HS-5 (cell line): ENCODE measurements around the gene PGM2L1.
"Not testable (repeated sequence)": the region's sequence is repeated elsewhere in the genome, so short reads cannot be mapped to it uniquely, and the experiment has no call there.

ENCODE experiments used
- DNase-seq: peaks from one replicate; pipeline ENCODE4 v3.0.0-alpha.2; 2012; ENCODE audit warnings: low read depth

PGM2L1 gene

DNA sequence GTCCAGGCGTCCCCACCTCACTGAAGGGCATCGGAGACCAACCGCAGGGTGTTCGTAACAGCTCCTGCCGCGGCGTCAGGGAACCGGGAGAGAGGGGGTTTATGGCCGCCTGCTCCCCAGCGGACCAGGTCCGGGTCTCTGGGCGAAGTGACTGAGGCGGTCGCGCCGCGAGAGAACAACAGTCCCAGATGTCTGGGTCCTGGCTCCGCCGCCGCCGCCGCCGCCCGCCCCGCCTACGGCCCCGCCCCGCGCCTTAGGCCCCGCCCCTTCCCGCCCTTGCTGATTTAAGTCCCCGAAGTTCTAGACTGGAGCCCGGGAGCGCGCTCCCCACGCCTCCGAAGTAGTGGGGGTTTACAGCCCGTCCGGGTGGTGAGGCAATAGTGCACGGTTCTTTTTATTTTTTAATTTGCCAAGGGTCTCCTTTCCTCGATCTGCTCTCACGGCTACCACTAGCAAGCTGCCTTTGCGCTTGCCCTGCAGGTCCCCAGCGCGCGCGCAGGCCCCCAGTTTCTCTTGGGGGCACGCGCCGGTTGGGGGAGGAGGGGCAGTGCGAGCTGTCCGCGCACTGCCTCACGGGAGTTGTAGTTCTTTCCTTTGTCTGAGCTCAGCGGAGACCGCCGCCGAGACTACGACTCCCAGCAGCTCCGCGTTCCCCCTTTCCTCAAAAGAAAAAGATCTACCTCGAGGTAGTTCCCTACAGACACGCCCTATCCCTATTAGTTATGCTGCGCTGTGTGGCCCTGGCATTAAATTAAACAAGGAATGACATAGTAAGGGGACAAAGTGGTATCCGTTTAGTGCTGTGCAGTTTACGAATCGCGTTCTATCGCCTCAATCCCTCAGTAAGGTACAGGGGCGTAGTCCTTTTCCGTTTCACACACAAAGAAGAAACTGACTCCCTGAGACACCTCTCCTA, at the start of gene PGM2L1:
TSS of gene PGM2L1 (minus strand) at position 190 of the 916 bp plus-strand sequence. CDS start 272 bp downstream, outside the sequence.
- DNase-seq, result peak; percentile 78

GRCh38 chr11:74447720-74448119, 49.5 kb upstream of the PGM2L1 start:
- DNase-seq, result no peak

- no peak for DNase-seq
These were observed 48.3 kb upstream of the PGM2L1 start for GRCh38 chr11:74446532-74446938.

DNA sequence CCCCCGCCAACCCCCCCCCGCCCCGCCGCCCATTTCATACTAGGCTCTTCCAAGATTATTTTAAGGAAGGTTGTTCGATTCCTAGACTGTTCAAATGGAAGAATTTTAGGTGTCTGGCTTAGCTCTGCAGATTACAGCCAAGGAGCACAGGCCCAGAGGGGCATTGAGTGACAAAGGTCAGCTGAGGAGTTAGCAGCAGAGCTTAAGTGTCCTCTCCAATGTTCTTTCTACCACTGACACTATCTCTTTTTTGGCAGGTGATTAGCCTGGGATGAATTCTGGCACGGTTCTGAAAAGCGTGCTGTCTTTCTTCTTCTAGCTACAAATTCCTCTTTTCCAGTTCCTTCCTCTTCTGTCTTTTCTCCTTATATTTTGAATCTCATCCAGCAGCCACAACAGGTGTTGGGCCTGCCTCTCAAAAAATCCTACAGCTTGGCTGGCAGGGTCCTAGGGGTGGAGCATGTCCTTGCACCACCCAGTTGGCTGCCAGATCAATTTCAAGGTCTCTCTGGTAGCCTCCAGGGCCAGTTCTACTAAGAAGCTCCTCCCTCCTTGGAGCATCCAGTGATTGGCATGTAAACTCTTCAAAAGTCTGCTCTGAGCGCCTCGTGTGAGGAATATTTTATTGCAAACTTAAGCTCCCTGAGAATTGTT, 46.1 kb upstream of the PGM2L1 start:
- no peak for DNase-seq

DNA sequence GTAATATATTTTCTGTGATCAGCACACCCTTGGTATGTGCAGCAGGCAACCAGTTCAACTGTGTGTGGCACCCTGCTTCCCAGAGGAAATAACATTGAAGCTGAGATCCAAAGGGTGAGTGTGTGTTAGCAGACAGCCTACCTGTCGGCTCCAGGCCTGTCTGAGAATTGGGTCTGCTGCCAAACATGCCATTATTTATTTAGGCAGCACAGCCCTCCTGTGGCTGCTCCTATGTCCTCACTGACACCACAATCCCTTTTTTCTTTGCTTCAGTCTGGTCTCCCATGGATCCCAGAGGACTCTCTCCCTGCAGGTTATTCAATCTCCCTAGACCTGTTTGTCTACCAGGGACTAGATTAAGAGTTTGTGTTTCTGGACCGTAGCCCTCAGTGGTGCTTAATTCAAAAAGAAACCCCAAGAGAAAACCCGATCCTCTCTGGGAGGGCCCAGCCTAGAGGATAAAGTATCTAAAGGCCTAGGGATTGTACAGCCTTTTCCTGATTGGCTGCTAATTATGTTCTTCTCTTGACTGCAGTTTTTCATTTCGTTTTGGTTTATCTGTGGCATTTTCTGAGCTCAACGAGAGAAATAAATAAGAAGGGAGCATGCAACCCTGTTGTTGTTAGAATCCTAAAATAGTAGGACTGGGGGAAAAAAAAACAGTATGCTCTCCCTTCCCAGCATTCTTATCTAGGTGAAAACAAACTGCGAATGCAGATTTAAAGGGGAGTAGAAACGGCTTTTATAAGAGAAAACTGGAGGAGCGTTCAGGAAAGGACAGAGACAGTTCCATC, 45.0 kb upstream of the PGM2L1 start:
- DNase-seq, result no peak

DNA sequence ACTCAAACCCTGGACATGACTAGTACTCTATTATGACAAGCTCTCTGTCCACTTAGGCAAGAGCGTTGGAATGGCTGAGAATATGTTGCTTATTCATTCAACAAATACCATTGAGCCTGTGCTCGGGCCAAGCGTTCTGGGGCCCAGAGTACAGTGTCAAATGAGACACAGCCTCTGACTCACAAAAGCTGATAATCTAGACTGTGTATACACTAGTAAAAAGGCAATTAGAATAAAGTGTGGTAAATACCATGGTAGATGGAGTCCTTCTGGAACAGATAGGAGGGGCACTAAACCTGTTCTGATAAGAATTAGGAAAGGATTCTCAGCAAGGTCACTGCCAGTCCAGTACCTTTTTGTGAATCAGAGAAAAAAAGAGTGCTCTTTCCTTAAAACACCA, 44.4 kb upstream of the PGM2L1 start:
- DNase-seq, result no peak

GRCh38 chr11:74438681-74439080, 40.4 kb upstream of the PGM2L1 start:
- DNase-seq, result no peak

- no peak for DNase-seq
These were observed 39.3 kb upstream of the PGM2L1 start for GRCh38 chr11:74437441-74438042.

- DNase-seq, result no peak
These were observed 36.3 kb upstream of the PGM2L1 start for GRCh38 chr11:74434528-74434927.

DNA sequence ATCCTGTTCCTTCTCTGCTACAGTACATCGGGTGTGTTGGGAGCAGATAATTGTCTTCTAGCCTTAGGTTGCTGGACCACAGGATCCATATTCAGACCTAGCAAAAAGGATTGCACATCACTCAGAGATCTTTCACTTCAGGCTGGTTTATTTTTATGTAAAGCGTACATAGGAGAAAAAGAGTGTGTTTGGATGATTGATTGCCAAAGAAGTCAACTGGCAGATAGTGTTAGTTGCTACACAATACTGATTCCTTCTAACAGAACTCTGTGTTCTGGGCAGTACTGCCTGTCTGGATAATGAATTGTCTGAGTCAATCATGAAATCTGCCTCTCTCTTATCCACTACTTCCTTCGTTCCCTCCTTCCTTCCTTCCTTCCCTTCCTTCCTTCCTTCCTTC, 31.0 kb upstream of the PGM2L1 start:
- no peak for DNase-seq

DNA sequence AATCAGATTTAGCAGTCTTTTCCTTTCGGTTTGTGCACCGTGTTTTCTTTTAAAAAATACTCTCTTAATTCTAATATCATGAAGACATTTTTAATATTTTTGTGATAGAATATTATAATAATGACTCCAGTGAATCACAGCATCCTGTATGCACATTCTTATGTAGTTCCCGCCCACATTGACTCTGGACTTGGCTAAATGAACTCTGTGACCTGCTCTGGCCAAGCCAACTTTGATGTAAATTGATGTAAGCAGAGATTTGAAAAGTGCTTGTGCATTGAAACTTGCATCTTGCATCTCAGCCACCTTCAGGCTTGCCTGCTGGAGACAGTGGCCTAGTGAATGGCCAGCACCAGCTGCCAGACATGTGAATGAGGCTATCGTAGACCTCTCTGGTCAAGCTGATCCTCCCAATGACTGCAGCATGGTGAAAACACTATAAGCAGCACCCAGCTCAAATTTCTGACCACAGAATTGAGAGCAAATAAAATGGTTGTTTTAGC, 29.2 kb upstream of the PGM2L1 start:
- DNase-seq, result no peak

DNA sequence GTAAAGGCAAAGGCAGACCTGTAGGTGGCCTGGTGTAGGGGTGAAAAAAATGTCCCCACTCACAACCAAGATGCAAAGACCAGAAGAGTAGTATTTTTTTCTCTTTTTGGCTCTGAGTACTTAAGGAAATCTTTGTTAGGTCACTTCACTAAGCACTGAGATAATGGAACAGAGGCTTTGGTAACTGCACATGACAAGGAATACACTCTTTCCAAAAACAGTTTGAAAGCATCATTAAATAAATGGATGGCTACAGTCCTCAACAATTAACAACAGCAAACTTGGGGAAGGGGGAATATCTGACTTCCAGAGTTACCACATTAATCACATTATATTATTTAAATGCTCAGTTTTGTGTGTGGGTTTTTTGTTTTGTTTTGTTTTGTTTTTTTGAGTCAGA, 26.9 kb upstream of the PGM2L1 start:
- DNase-seq, result no peak

GRCh38 chr11:74418509-74418895, 20.3 kb upstream of the PGM2L1 start:
- peak; percentile 60 for DNase-seq

DNA sequence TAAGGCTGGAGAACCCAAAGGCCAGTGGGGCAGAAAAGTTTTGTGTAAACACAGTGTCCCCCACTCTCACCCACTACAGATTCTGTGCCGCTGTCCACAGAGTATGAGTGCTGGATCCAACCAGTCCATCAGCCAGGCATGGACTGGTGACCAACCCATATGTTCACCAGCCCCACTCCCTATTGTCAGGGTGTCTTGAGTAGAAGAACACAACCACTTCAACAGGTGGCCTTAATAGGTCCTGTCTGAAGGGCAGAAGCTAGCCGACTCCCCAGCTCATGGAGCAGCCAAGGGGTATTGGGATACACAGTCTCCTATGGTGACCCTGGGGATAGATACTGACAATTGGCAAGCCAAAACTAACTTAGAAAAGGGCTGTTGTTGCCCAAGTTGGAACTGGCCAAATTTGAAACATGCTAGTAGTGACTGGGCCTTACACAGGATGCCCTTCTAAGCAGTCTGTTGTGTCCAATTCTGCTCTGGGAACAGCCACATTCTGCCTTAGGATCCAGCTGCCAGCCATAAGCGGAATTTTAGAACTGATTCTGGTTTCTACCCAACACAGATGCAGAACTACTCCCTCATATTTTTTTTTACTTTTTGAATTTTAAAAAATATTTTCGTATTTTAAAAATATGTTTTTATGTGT, 19.8 kb upstream of the PGM2L1 start:
- DNase-seq, result no peak

- DNase-seq, result no peak
These were observed 19.2 kb upstream of the PGM2L1 start for GRCh38 chr11:74417379-74417804.

GRCh38 chr11:74416974-74417373, 18.7 kb upstream of the PGM2L1 start:
- not testable (repeated sequence) for DNase-seq

- DNase-seq, result no peak
These were observed 14.6 kb upstream of the PGM2L1 start for GRCh38 chr11:74412733-74413359.

DNA sequence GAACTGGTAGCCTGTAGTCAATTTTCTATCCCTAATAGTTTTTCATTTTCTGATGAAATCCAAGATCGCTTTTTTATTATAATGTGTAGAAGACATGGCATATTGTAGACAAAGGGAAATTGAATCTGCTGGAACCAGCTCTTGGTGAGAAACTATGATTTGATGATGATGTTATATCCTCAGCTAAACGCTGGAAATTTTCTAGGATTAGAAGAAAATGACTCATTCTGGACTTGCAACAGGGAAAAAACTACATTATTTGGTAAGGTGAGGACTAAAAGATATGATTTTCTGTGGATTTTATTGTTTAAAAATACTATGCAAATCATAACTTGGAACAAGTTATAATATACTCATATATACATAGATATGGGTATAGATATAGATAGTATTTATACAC, 14.1 kb upstream of the PGM2L1 start:
- DNase-seq, result no peak

DNA sequence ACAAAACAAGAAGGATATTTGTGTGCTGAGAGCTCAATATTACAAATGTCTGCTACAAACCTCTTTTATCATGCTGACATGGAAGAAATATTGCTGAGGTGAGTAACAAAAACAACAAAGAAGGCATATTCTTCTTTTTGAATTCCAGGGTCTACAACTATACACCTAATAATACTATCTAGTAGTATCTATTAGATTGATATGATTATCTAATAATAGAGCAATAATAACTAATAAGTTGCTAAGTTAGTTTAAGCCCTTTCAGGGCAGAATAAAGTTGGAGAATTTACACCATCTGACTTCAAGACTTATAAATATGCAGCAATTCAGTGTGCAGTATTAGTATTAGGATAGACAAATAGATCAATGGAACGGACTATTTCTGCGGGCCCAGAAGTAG, 11.4 kb upstream of the PGM2L1 start:
- no peak for DNase-seq

GRCh38 chr11:74403607-74404321, 5.5 kb upstream of the PGM2L1 start:
- no peak for DNase-seq
